ACC112 (cell line): ENCODE measurements around the gene CEACAM5.

Experiments
- H2AFZ ChIP-seq: fragments of 200-600 bp; sonication (generic); one replicate; pipeline ENCODE4 v1.6.0; 2017; ENCODE audit warnings: antibody characterized with exemption, low read length; ENCODE audit not compliant: unreplicated experiment
- H3K27ac ChIP-seq: fragments of 200-600 bp; sonication (generic); 2 replicates; pipeline ENCODE4 v1.5.1; 2014; ENCODE audit warnings: low read depth, mild to moderate bottlenecking, antibody characterized with exemption, low read length, moderate library complexity
- H3K27me3 ChIP-seq: fragments of 200-600 bp; sonication (generic); 2 replicates; pipeline ENCODE4 v1.6.1; 2014; ENCODE audit warnings: mild to moderate bottlenecking, antibody characterized with exemption, low read length, moderate library complexity, mixed read lengths; ENCODE audit not compliant: insufficient read depth
- H3K36me3 ChIP-seq: fragments of 200-600 bp; sonication (generic); 2 replicates; pipeline ENCODE4 v1.6.1; 2016; ENCODE audit warnings: mild to moderate bottlenecking, antibody characterized with exemption, low read length, moderate library complexity, mixed read lengths; ENCODE audit not compliant: insufficient read depth
- H3K4me1 ChIP-seq: fragments of 200-600 bp; sonication (generic); one replicate; pipeline ENCODE4 v1.6.1; 2016; ENCODE audit warnings: low read length, mixed read lengths; ENCODE audit not compliant: insufficient read depth, unreplicated experiment, control insufficient read depth
- H3K4me3 ChIP-seq: fragments of 200-600 bp; sonication (generic); 2 replicates; pipeline ENCODE4 v1.5.1; 2014; ENCODE audit warnings: mild to moderate bottlenecking, low read depth, low read length
- H3K79me2 ChIP-seq: fragments of 200-600 bp; sonication (generic); one replicate; pipeline ENCODE4 v1.6.0; 2016; ENCODE audit warnings: low read length; ENCODE audit not compliant: control insufficient read depth, unreplicated experiment, insufficient read depth

Gene CEACAM5

GRCh38 chr19:41691268-41691970, 17.0 kb upstream of the CEACAM5 start:
- no peak overlapping the region for H3K27ac ChIP-seq
- no peak overlapping the region for H3K4me3 ChIP-seq
- H3K4me1 ChIP-seq = no peaks in the 10 kb centered on the region
- no peaks in the 10 kb centered on the region for H3K79me2 ChIP-seq
- no peak overlapping the region for H2AFZ ChIP-seq
- no peaks in the 10 kb centered on the region for H3K36me3 ChIP-seq
- no peaks in the 10 kb centered on the region for H3K27me3 ChIP-seq

- Histone ChIP-seq H3K4me1 (no peaks in the 10 kb centered on the region), H3K27me3 (no peaks in the 10 kb centered on the region), H3K79me2 (no peaks in the 10 kb centered on the region), H3K27ac (no peak overlapping the region), H3K4me3 (no peak overlapping the region), H3K36me3 (no peaks in the 10 kb centered on the region), H2AFZ (no peak overlapping the region)
These were observed 14.2 kb upstream of the CEACAM5 start for GRCh38 chr19:41694196-41694595.

- Histone ChIP-seq H3K36me3 (no peaks in the 10 kb centered on the region), H3K4me3 (no peak overlapping the region), H3K4me1 (no peaks in the 10 kb centered on the region), H2AFZ (no peak overlapping the region), H3K27me3 (no peaks in the 10 kb centered on the region), H3K79me2 (no peaks in the 10 kb centered on the region), H3K27ac (no peak overlapping the region)
These were observed 13.4 kb upstream of the CEACAM5 start for GRCh38 chr19:41694831-41695635.

GRCh38 chr19:41695745-41696144, 12.7 kb upstream of the CEACAM5 start:
- no peak overlapping the region for H3K27ac ChIP-seq
- no peaks in the 10 kb centered on the region for H3K4me1 ChIP-seq
- no peaks in the 10 kb centered on the region for H3K79me2 ChIP-seq
- no peaks in the 10 kb centered on the region for H3K36me3 ChIP-seq
- no peak overlapping the region for H2AFZ ChIP-seq
- H3K27me3 ChIP-seq = no peaks in the 10 kb centered on the region
- no peak overlapping the region for H3K4me3 ChIP-seq

GRCh38 chr19:41696402-41697197, 11.8 kb upstream of the CEACAM5 start:
- Histone ChIP-seq H3K36me3 (no peaks in the 10 kb centered on the region), H3K27ac (no peak overlapping the region), H3K79me2 (no peaks in the 10 kb centered on the region), H2AFZ (no peak overlapping the region), H3K4me1 (no peaks in the 10 kb centered on the region), H3K4me3 (no peak overlapping the region), H3K27me3 (no peaks in the 10 kb centered on the region)

GRCh38 chr19:41697198-41697855, 11.1 kb upstream of the CEACAM5 start:
- Histone ChIP-seq H3K36me3 (no peaks in the 10 kb centered on the region), H3K27me3 (no peaks in the 10 kb centered on the region), H3K4me3 (no peak overlapping the region), H3K4me1 (no peaks in the 10 kb centered on the region), H3K27ac (no peak overlapping the region), H2AFZ (no peak overlapping the region), H3K79me2 (no peaks in the 10 kb centered on the region)

GRCh38 chr19:41698746-41699230, 9.6 kb upstream of the CEACAM5 start:
- peaks cover 4% of the 10 kb centered on the region for H3K27me3 ChIP-seq
- no peaks in the 10 kb centered on the region for H3K4me1 ChIP-seq
- H3K27ac ChIP-seq = no peak overlapping the region

GRCh38 chr19:41699231-41699967, 9.0 kb upstream of the CEACAM5 start:
- no peaks in the 10 kb centered on the region for H3K79me2 ChIP-seq
- H3K4me1 ChIP-seq = no peaks in the 10 kb centered on the region
- no peak overlapping the region for H3K27ac ChIP-seq
- H3K27me3 ChIP-seq = peaks cover 6% of the 10 kb centered on the region
- no peak overlapping the region for H2AFZ ChIP-seq
- H3K4me3 ChIP-seq = no peak overlapping the region
- H3K36me3 ChIP-seq = no peaks in the 10 kb centered on the region

More at GRCh38 chr19:41698746-41699230, 9.6 kb upstream of the CEACAM5 start:
- H3K36me3 ChIP-seq = no peaks in the 10 kb centered on the region
- H2AFZ ChIP-seq = no peak overlapping the region
- no peak overlapping the region for H3K4me3 ChIP-seq
- H3K79me2 ChIP-seq = no peaks in the 10 kb centered on the region

GRCh38 chr19:41699968-41700323, 8.5 kb upstream of the CEACAM5 start:
- H3K4me3 ChIP-seq = no peak overlapping the region
- no peaks in the 10 kb centered on the region for H3K79me2 ChIP-seq
- no peaks in the 10 kb centered on the region for H3K36me3 ChIP-seq
- no peak overlapping the region for H3K27ac ChIP-seq
- no peak overlapping the region for H2AFZ ChIP-seq
- peaks cover 6% of the 10 kb centered on the region for H3K27me3 ChIP-seq
- H3K4me1 ChIP-seq = no peaks in the 10 kb centered on the region
